HG03457 (cell line): ENCODE measurements around the gene DHRS3.

Experiments used
- ATAC-seq: cut with Tn5 transposase; IDR thresholded peaks from one replicate; pipeline ENCODE4 v1.9.1; 2021; ENCODE audit warnings: moderate number of reproducible peaks; ENCODE audit not compliant: unreplicated experiment

Gene DHRS3

DNA sequence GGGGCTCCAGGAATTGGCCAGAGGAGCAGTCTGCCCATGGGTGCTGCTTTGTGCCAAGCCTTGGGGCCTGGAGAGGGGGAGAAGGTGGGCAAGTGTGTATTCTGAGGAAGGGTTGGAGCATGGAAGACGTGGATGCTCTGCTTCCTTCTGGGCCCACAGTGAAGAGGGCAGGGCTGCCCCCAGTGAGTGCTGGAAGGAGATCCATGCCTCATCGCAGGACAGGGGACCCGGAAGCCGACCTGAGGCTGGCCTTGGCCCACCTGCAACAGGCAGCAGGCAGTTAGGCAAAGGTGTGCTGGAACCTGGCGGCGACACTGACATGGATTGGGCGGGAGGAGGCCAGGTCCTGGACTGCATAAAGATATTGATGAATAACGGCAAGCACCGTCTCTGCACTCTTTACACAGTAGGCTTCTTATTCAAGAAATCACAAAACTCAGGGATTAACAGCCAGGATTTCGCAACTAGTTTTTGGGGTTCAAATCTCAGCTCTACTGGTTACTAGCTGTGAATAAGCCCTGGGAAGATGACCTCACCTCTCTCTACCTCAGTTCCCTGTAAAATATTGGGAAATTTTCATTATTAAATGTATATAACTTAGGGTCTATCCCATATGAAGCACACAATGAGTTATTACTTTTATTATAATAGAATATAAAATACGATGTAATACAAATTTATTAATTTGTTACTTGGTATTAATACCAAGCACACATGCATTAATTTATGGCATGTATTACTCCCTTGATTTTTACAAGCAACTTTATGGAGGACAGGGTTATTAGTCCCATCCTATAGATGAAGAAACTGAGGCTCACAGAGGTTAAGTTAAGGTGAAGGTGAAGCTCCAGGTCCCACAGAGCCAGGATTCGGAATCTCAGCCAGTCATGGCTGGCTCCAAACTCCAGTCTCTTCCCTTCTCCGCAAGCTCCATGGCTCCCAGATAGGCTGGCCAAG is 62.3 kb downstream of the DHRS3 start:
- ATAC-seq, result no peak

DNA sequence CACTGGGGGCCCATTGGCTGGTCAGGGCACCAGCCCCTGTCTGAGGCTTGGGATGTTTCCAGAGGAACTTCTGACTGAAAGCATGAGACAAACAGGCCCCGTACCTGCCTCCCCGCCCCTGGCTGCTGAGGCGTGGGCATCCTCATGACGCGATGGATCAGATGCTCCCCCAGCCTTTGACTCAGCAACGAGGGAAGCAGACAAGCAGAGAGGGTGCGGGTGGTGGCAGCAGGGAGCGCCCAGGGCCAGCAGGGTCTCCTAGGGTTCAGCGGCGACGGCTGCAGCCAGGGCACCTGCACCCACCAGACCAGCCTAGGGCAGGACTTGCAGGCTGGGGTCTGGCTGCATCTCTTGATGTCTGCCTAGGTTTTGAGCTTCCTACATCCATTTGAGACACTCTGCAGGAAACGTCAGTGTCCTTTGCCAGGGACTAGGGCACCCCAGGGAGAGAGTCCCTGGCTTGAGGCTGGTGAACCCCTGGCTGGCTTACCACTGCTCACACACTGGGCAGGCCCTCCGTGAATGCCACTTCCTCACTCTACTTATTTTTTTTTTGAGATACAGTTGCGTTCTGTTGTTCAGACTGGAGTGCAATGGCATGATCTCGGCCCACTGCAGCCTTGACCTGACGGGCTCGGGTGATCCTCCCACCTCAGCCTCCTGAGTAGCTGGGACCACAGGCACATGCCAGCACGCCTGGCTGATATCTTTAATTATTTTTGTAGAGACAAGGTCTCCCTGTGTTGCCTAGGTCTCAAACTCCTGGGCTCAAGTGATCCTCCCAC is 63.3 kb downstream of the DHRS3 start:
- no peak for ATAC-seq

- ATAC-seq, result no peak
Measured at GRCh38 chr1:12553963-12554362, 64.0 kb downstream of the DHRS3 start.

DNA sequence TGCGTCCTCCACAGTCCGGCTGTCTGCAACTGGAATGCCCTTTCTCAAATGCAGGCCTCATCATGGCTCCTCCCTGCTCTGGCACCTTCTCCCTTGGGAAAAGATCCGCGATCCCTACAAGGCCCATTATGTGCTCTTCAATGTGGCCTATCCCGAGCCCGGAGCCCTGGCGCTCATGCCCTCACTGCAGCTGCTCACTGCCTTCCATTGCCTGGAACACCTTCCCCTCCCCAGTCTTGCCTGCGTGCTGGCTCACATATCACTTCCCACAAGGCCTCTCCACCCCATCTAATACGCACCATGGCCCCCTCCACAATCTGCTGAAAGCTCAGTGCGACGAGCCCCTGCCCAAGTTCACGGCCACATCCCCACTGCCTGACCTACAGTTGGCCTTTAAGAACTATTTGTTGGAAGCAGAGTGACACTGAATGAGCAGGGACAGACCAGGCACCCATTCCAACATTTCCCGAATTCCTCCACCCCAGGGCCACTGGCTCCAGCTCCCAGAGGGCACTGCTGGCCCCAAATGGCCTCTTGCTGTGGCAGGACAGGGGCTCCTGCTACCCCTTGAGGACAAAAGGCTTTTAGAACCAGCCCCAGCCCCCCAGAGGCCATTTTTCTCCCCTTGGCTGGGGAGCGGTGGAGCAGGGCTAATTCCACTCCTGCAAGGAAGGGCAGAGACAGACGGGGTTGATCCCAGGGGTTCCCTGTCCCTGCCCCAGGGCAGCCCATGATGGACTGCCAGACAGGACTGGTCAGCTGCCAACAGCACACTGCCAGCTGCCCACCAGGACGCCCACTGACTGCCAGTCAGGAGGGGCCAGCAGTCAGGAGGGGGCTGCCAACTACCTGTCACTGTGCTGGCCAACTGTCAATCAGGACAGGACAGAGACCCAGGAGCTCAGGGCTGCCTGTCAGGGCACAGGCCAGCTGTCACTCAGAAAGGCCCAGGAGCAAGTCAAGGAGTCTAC is 64.8 kb downstream of the DHRS3 start:
- no peak for ATAC-seq

DNA sequence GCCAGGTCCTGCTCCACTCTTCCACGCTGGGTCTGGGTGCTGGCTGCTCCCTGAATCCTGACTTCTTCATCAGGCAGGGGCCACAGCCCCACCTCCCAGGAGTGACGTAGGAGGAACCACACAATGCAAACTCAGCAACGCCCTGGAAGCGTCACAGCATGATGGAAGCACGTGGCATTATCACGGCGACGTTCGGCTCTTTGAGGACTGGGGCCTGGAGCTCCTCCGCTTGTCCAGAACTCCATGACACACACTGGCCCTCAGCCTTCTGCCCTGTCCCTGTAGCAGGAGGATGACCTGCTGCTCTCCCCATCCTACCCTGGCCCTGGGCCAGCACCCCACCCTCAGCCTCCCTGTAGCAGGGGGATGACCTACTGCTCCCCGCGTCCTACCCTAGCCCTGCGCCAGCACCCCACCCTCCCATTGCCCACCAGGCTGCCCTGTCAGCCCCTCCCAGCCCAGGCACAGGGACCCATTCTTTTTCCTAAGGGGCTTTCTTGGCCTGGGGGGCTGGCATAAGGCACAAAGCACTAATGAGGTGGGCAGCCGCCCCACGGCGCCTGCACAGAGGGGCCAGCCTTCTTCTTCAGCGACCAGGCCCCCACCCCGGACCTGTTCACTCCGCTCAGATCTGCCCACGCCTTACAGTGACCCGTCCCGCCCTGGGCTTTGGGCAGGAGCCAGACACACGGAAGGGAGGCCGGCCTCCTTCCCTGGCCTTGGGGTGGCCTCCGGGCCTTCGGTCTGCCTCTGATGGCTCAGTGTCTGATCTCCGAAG is 65.7 kb downstream of the DHRS3 start:
- ATAC-seq, result no peak

DNA sequence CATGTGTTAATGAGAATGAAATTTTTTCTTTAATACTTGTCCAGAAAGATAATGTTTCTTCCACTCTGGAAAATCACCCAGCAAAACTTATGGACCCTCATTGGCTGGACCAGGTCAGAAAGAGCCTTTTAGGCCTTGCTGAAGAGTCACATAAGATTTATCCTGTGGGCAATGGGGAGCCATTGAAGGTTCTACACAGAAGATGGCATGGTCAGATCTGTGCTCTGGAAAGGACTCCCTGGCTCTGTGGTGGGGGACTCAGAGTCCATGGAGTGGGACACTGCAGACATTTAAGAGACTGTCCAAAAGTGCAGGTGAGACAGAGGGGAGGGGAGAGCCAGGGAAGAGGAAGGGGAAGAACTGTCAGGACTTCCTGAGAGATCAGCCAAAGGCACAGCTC is 66.4 kb downstream of the DHRS3 start:
- ATAC-seq, result no peak

DNA sequence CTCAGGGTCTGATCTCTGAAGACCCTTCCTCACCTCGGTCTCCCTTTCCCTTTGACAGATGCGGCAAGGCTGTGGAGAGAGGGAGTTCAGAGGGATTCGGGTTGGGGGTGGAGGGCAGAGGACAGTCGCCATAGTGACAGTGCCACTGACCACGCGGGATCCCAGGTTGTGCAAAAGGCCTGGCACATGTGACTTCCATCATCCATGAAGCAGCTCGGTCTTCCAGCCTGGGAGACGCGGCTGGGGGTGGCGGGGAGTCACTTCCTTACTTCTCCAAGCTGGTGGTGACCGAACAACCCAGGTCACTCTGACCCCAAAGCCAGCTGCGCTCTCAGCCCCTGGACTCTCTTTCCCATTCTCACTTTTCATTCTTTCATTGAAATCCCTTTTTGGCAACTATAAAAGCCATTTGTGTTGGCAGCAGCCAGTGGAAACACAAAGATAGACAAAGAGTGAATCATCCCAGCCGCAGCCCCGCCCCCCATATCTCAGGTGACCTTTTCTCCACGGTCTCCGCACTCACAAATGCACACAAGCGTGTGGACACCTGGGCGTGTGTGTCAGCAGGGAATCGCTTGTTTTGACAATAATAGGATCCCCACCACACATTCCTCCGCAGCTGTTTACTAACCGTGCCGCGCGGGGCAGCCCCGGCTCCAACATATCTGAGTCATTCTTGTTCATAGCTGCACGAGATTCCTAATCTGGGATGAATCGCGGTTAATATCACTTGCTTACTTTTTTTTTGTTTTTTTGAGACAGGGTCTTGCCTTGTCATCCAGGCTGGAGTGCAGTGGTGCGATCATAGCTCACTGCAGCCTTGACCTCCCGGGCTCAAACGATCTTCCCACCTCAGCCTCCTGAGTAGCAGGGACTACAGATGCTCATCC is 68.3 kb downstream of the DHRS3 start:
- no peak for ATAC-seq

DNA sequence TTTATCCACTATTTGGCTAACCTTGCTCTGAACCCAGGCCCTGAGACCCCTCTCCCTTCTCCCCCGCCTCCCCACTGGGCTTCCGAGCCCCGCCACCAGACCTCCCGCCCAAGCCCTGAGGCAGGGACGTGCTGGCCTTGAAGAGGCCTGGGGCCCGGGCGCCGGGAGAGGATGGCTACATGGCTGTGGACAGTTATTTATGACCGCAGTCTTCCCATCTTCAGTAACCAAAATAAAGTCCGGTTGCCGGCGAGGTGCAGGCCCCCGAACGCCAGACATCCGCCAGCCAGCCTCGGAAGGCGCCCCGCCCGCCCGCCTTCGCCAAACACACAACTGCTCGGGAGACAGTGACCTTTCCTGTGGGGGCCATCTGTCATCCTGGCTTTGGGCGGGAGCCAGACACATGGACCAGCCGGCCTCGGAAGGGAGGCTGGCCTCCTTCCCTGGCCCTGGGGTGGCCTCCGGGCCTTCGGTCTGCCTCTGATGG is 69.0 kb downstream of the DHRS3 start:
- ATAC-seq, result no peak

GRCh38 chr1:12548279-12548972 is 69.6 kb downstream of the DHRS3 start:
- no peak for ATAC-seq

DNA sequence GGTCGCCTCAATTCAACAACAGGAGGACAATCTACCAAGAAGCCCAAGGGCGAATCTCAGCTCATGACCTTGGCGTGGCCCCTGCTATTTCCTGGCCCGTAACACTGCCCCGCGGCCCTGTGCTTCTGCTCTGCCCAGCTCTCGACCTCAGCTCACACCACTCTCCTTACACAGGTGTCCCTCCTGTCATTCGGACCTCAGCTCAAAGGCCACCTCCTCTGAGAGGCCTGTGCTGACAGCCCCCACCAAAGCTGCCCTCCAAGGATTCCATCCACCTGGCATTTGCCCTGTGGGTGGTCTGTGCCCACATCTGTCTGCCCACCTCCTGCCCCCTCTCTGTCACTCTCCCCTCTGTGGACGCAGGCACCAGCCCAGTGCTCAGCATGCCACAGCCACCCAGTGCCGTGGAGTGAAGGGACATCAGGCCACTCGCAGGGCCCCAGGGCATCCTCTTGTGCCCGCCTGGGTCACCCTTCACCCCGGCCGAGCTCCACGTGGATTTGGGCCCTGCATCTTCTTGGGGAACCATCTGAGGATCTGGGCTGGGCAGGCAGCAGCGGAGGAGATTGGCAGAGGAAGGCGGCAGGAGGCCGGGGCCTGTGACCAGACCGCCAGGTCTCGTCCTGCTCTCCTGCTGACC is 70.3 kb downstream of the DHRS3 start:
- no peak for ATAC-seq

GRCh38 chr1:12546771-12547585 is 71.0 kb downstream of the DHRS3 start:
- no peak for ATAC-seq

- ATAC-seq, result no peak
Measured at GRCh38 chr1:12544992-12545391, 73.0 kb downstream of the DHRS3 start.

GRCh38 chr1:12544357-12544756 is 73.7 kb downstream of the DHRS3 start:
- ATAC-seq, result no peak

DNA sequence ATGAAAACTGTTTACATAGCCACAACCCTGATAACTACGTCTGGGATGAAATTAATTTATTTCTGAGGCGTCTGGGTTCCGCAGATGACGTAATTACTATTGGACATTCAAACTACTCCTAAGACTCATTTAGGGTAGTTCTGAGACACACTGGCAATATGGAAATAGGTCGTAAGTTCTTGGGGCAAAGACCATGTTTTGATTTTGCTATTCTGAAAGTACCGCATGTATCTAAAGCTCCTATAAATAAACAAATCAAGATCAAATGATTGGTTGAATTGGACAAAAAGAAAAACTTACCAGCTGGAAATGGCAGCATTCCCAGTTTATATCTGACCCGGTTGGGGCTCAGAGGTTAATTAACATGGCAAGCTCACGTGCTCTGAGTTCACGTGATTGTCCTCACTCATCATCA is 74.3 kb downstream of the DHRS3 start:
- ATAC-seq, result no peak

DNA sequence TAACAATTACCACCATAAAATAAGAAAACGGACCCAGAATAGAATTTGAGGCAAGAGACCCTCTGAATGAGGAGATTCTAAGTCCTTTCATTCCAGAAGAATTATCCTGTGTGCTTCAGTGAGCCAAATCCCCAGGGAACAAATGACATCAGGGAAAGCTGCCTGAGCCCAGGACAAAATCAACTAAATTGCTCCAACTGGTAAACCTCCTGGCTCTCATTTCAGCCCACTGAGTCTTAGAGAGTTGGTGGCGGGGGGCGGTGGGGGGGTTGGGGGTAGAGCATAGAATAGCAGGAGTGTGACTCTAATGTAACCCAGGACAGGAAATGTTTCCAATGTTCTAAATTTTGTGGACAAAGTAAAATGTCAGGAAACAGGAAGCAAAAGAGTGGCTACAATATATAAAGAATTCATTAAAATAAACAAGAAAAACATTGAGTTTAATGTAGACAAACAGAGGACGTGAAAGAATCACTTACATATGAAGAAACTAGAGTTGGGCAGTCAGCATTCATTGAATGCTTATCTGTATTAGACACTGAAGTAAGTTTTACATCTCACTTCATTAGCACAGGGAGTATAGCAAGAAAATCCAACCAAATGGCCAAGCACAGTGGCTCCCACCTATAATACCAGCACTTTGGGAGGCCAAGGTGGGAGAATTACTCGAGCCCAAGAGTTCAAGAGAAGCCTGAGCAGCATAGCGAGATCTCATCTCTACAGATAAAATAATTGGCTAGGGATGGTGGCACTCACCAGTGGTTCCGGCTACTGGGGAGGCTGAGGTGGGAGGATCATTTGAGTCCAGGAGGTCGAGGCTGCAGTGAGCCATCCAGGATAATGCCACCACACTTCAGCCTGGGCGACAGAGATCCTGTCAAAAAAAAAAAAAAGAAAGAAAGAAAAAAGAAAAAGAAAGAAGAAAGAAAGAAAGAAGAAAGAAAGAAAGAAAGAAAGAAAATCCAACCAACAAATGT is 75.1 kb downstream of the DHRS3 start:
- no peak for ATAC-seq

GRCh38 chr1:12542138-12542465 is 75.9 kb downstream of the DHRS3 start:
- no peak for ATAC-seq
